HG03097 (cell line): Measurements from ENCODE around the gene PRR33.

Source experiments
- ATAC-seq: cut with Tn5 transposase; IDR thresholded peaks from one replicate; pipeline ENCODE4 v1.9.1; 2021; ENCODE audit not compliant: unreplicated experiment, low FRiP score

Gene PRR33

GRCh38 chr11:1866776-1867175, 24.9 kb downstream of the PRR33 start:
- no peak for ATAC-seq

- no peak for ATAC-seq
Measured at GRCh38 chr11:1866226-1866625, 25.5 kb downstream of the PRR33 start.

GRCh38 chr11:1864831-1865665, 26.6 kb downstream of the PRR33 start:
- ATAC-seq = no peak

GRCh38 chr11:1864231-1864630, 27.5 kb downstream of the PRR33 start:
- no peak for ATAC-seq

GRCh38 chr11:1863352-1864216, 28.1 kb downstream of the PRR33 start:
- no peak for ATAC-seq

- no peak for ATAC-seq
Measured at GRCh38 chr11:1862588-1863351, 28.9 kb downstream of the PRR33 start.

- ATAC-seq = no peak
Measured at GRCh38 chr11:1861435-1862411, 30.0 kb downstream of the PRR33 start.

GRCh38 chr11:1860108-1860507, 31.6 kb downstream of the PRR33 start:
- no peak for ATAC-seq

- ATAC-seq = no peak
Measured at GRCh38 chr11:1859004-1859403, 32.7 kb downstream of the PRR33 start.

- no peak for ATAC-seq
Measured at GRCh38 chr11:1858576-1858975, 33.1 kb downstream of the PRR33 start.

- ATAC-seq = no peak
Measured at GRCh38 chr11:1858154-1858553, 33.5 kb downstream of the PRR33 start.

- no peak for ATAC-seq
Measured at GRCh38 chr11:1857064-1857463, 34.6 kb downstream of the PRR33 start.

GRCh38 chr11:1856306-1857005, 35.2 kb downstream of the PRR33 start:
- no peak for ATAC-seq

- no peak for ATAC-seq
Measured at GRCh38 chr11:1855886-1856265, 35.8 kb downstream of the PRR33 start.

- peak; percentile 35 for ATAC-seq
Measured at GRCh38 chr11:1854949-1855885, 36.5 kb downstream of the PRR33 start.

- peak; percentile 18 for ATAC-seq
Measured at GRCh38 chr11:1854132-1854948, 37.4 kb downstream of the PRR33 start.

- ATAC-seq = no peak
Measured at GRCh38 chr11:1853376-1854131, 38.1 kb downstream of the PRR33 start.
